Testis (tissue), 3 donors: ENCODE data around the gene ERCC6L. TPM values are rescaled to one million over a fixed set of nuclear protein-coding genes. Genes with fewer than 3 reads are reported as not detected.

Experiments
- DNase-seq: peaks from one replicate; pipeline ENCODE4 v3.0.0-alpha.2; 2019
- H3K27ac ChIP-seq, 2 donors: fragments of 200-600 bp; sonication (generic); one replicate each; pipeline ENCODE4 v1.5.1; 2019
- H3K27me3 ChIP-seq: fragments of 200-600 bp; sonication (generic); one replicate; pipeline ENCODE4 v1.5.1; 2019
- H3K36me3 ChIP-seq: fragments of 200-600 bp; sonication (generic); one replicate; pipeline ENCODE4 v1.5.1; 2017; ENCODE audit warnings: low read depth; ENCODE audit errors: missing control alignments
- H3K4me1 ChIP-seq: fragments of 200-600 bp; sonication (generic); one replicate; pipeline ENCODE4 v1.5.1; 2019
- H3K4me3 ChIP-seq, 2 donors: fragments of 200-600 bp; sonication (generic); one replicate each; pipeline ENCODE4 v1.5.1; 2017 to 2019
- H3K9me3 ChIP-seq: fragments of 200-600 bp; sonication (generic); one replicate; pipeline ENCODE4 v1.5.1; 2017
- POLR2A ChIP-seq: fragments of 450-650 bp; IDR thresholded peaks from one replicate; pipeline ENCODE4 v1.6.1; 2017; ENCODE audit warnings: antibody characterized with exemption, mild to moderate bottlenecking, moderate library complexity
- whole genome bisulfite sequencing, 2 donors: methylation state at CpG; one replicate each; pipeline ENCODE4 v1.1.5; 2018; 5-methylcytosine and 5-hydroxymethylcytosine counted together
- intact Hi-C: fragments of 100-400 bp; cut with DNase I; formaldehyde crosslinking; loops from one replicate; pipeline ENCODE4 v1.15.1; 2023; ENCODE audit warnings: low total_unique reads
- polyA plus RNA-seq: library from polyadenylated mRNA; stranded (reverse); fragments of 350-450 nt; fragmentation: Illumina TruSeq; extraction: RNeasy Lipid Tissue Mini Kit (QIAGEN cat#74804); gene quantifications from one replicate; pipeline ENCODE4 v1.2.3, GENCODE V29; 2014; ENCODE audit warnings: low read depth, low replicate concordance; ENCODE audit not compliant: insufficient read depth
- small RNA-seq, 2 donors: library from RNA; depleted of rRNA; stranded (forward); fragments of <200 nt; gene quantifications; one replicate each; pipeline ENCODE3, GENCODE V24; 2016
- total RNA-seq, 2 donors: library from RNA; depleted of rRNA; stranded (reverse); fragments of >200 nt; gene quantifications; one replicate each; pipeline ENCODE4 v1.2.3, GENCODE V29; 2016
- TF ChIP-seq, protein P1 (sequence below), 3 experiments: fragments of 450-650 bp in 2 of 3; fragments of 200-600 bp in 1 of 3; sonication (generic) in 1 of 3; IDR thresholded peaks; one replicate each; pipeline ENCODE4 v1.5.1; 2016 to 2019; ENCODE audit warnings: antibody characterized with exemption in 3 of 3, mild to moderate bottlenecking in 2 of 3, moderate library complexity in 1 of 3

Gene ERCC6L
- total and polyA plus RNA-seq, 3 donors from 2014 or later = 0.74 to 1.6 (median 1.0) TPM

DNA sequence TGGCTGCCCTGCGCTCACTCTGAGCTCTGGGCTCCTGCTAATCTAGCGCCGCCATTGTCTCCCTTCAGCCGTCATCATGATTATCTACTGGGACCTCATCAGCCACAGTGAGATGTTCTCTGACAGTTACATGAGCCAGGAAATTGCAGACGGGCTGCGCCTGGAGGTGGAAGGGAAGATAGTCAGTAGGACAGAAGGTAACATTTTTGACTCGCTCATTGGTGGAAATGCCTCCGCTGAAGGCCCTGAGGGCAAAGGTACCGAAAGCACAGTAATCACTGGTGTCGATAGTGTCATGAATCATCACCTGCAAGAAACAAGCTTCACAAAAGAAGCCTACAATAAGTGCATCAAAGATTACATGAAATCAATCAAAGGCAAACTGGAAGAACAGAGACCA lies 79.1 kb downstream of the ERCC6L start:
- TF ChIP-seq, protein P1, sequence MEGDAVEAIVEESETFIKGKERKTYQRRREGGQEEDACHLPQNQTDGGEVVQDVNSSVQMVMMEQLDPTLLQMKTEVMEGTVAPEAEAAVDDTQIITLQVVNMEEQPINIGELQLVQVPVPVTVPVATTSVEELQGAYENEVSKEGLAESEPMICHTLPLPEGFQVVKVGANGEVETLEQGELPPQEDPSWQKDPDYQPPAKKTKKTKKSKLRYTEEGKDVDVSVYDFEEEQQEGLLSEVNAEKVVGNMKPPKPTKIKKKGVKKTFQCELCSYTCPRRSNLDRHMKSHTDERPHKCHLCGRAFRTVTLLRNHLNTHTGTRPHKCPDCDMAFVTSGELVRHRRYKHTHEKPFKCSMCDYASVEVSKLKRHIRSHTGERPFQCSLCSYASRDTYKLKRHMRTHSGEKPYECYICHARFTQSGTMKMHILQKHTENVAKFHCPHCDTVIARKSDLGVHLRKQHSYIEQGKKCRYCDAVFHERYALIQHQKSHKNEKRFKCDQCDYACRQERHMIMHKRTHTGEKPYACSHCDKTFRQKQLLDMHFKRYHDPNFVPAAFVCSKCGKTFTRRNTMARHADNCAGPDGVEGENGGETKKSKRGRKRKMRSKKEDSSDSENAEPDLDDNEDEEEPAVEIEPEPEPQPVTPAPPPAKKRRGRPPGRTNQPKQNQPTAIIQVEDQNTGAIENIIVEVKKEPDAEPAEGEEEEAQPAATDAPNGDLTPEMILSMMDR (IDR thresholded peaks at IDR 0.05) = no peak
- no peak for TF ChIP-seq POLR2A
- Histone ChIP-seq H3K4me3 (no peak overlapping the region), H3K36me3 (no peaks in the 10 kb centered on the region), H3K4me1 (no peaks in the 10 kb centered on the region), H3K9me3 (no peaks in the 10 kb centered on the region), H3K27ac (no peak overlapping the region), H3K27me3 (no peaks in the 10 kb centered on the region)
- intact Hi-C loops = no loop called here
- DNase-seq = no peak
- WGBS, 2 donors = 77 to 87% methylated on average over 6 to 10 of the region's 10 CpGs

DNA sequence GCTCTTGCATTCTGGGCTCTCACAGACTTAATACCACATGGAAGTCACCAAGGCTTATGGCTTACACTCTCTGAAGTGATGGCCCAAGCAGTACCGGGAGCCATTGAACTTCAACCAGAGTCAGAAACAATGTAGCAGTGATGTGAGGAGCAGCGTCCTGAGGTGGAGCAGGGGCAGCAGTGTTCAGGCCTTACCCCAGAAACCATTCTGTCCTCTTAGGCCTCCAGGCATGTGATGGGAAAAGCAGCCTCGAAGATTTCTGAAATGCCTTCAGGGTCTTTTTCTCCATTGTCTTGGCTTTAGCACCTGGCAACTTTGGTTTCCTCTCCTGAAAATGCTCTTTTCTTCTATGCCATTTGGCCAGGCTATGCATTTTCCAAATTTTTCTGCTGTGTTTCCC lies 80.1 kb downstream of the ERCC6L start:
- WGBS, 2 donors = 76 to 85% methylated on average over 2 of the region's 3 CpGs
- intact Hi-C loops = no loop called here
- TF ChIP-seq, protein P1 (IDR thresholded peaks at IDR 0.05) = no peak
- TF ChIP-seq POLR2A = no peak
- Histone ChIP-seq H3K4me1 (no peaks in the 10 kb centered on the region), H3K4me3 (no peak overlapping the region), H3K27ac (no peak overlapping the region), H3K9me3 (no peaks in the 10 kb centered on the region), H3K36me3 (no peaks in the 10 kb centered on the region), H3K27me3 (no peaks in the 10 kb centered on the region)
- DNase-seq = no peak

Small RNAs within 50 kb of the gene (small RNA-seq; reads per million reads assigned to genes)
- 0 reads per million in 2 donors for gene RF00019

Other genes starting within 250 kb of the ERCC6L start
- gene RTL5, start 107.1 kb downstream of the ERCC6L start, total RNA-seq = 10 to 100 TPM; 25.4 to 25.6 TPM
- 18.0 TPM for gene RTL5, start 107.1 kb downstream of the ERCC6L start, polyA plus RNA-seq
- gene PIN4, start 57.3 kb downstream of the ERCC6L start, total RNA-seq = 1 to 10 TPM; 8.2 to 8.7 TPM
- gene PIN4, start 57.3 kb downstream of the ERCC6L start, polyA plus RNA-seq = 8.2 TPM
- gene RPS4X, start 38.2 kb upstream of the ERCC6L start, total RNA-seq = 100 to 1,000 TPM; 268 to 497 TPM
- 546 TPM for gene RPS4X, start 38.2 kb upstream of the ERCC6L start, polyA plus RNA-seq
- 100 to 1,000 TPM; 439 to 593 TPM for gene CITED1, start 66.9 kb upstream of the ERCC6L start, total RNA-seq
- gene CITED1, start 66.9 kb upstream of the ERCC6L start, polyA plus RNA-seq = 323 TPM